ENCODE data around the gene TMEM184B. TPM values are rescaled to one million over a fixed set of nuclear protein-coding genes. Genes with fewer than 3 reads are reported as not detected.

TMEM184B gene
- total RNA-seq, 2 donors from 2014 or later = 55.4 to 57.6 TPM

GRCh38 chr22:38276166-38276565 lies 3.4 kb upstream of the TMEM184B start:
- TF ChIP-seq, protein P1, sequence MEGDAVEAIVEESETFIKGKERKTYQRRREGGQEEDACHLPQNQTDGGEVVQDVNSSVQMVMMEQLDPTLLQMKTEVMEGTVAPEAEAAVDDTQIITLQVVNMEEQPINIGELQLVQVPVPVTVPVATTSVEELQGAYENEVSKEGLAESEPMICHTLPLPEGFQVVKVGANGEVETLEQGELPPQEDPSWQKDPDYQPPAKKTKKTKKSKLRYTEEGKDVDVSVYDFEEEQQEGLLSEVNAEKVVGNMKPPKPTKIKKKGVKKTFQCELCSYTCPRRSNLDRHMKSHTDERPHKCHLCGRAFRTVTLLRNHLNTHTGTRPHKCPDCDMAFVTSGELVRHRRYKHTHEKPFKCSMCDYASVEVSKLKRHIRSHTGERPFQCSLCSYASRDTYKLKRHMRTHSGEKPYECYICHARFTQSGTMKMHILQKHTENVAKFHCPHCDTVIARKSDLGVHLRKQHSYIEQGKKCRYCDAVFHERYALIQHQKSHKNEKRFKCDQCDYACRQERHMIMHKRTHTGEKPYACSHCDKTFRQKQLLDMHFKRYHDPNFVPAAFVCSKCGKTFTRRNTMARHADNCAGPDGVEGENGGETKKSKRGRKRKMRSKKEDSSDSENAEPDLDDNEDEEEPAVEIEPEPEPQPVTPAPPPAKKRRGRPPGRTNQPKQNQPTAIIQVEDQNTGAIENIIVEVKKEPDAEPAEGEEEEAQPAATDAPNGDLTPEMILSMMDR (conservative IDR thresholded peaks at IDR 0.05) = no peak
- H3K9me3 ChIP-seq (ENCODE audit: control insufficient read depth, low read length) = no peaks in the 10 kb centered on the region
- no peak overlapping the region for H3K27ac ChIP-seq (ENCODE audit: low read depth, low read length)
- no peak overlapping the region for H3K4me3 ChIP-seq (ENCODE audit: low read length)
- no peaks in the 10 kb centered on the region for H3K36me3 ChIP-seq (ENCODE audit: control insufficient read depth, insufficient read depth, low read length)
- Mint-ChIP-seq H3K27me3 (ENCODE audit: insufficient read depth) (peaks cover 3% of the 10 kb centered on the region), H3K4me3 (no peak overlapping the region), H3K27ac (no peak overlapping the region), H3K9me3 (no peaks in the 10 kb centered on the region), H3K4me1 (peaks cover 24% of the 10 kb centered on the region), H3K36me3 (ENCODE audit: low read depth) (no peaks in the 10 kb centered on the region)
- no peak overlapping the region for H3K9ac ChIP-seq (ENCODE audit: extremely low read depth, low read length, poor library complexity, severe bottlenecking)
- no peaks in the 10 kb centered on the region for H3K27me3 ChIP-seq (ENCODE audit: control insufficient read depth, insufficient read depth, low read length, poor library complexity, severe bottlenecking)
- H3K4me1 ChIP-seq (ENCODE audit: control insufficient read depth, insufficient read depth, low read length) = peaks cover 3% of the 10 kb centered on the region
- no peak for DNase-seq
- WGBS, 2 experiments (ENCODE audit: insufficient coverage in 1 of 2, insufficient read length in 1 of 2) = 92 to 96% methylated on average over 2 of the region's 2 CpGs

DNA sequence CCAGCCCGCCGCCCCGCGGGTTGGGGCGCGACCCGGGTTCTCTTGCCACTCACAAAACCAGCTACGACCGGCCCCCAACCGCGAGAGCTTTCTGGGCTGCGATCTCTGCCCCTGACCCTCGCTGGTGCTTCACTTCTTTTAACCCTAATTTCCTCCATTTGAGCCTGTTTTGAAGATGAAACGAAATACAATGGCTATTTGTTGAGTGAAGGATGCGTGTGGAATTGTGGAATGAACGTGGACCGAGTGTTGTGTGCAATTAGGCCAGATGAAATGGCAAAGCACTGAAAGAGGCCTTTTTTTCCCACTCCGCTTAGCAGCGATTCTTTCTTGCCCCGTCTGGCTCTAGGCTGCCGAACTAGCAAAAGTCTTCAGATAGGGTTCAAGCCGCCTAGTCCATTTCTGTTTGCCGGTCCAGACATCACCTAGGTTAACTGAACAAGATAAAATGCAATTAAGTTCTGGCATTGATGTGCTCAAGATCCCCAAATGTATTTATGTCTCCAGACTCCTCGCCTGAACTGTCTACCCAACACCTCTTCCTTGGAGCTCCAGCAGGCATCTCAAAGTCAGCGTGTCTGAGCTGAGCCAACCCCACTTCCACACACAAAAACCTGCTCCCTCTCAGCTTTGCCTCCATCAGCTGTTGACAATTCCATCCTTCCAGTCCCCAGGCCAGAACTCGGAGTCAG lies 471 bp upstream of the TMEM184B start:
- H3K4me3 Mint-ChIP-seq = peak overlapping the region; percentile 83
- peak overlapping the region; percentile 75 for H3K27ac ChIP-seq (ENCODE audit: low read depth, low read length)

DNA sequence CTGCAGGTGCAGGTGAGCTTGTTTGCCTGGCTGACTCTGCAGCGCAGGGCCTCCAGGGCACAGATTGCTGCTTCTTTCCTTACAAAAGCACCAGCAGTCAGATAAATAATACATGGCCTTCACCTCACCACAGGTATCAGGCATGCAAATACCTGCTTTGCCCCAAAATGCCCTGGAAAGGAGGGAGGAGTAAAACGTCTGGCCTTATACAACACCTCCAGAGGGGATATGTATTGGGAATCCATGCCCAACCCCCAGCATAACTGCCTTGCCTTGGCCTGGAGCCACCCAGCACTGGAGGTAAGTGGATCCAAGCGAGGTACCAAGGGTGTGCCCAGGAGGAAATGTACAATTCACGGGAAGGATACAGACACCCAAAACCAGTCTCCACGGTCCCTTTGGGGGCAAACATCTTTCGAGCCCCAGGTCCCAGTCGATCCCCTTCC lies 860 bp downstream of the TMEM184B start:
- Histone ChIP-seq H3K9ac (ENCODE audit: extremely low read depth, low read length, poor library complexity, severe bottlenecking) (peak overlapping the region; percentile 62), H3K4me1 (ENCODE audit: control insufficient read depth, insufficient read depth, low read length) (peaks cover 3% of the 10 kb centered on the region), H3K4me3 (ENCODE audit: low read length) (peak overlapping the region; percentile 88), H3K27ac (ENCODE audit: low read depth, low read length) (no peak overlapping the region), H3K9me3 (ENCODE audit: control insufficient read depth, low read length) (no peaks in the 10 kb centered on the region), H3K27me3 (ENCODE audit: control insufficient read depth, insufficient read depth, low read length, poor library complexity, severe bottlenecking) (no peaks in the 10 kb centered on the region), H3K36me3 (ENCODE audit: control insufficient read depth, insufficient read depth, low read length) (peaks cover 5% of the 10 kb centered on the region)
- H3K27me3 Mint-ChIP-seq (ENCODE audit: insufficient read depth) = peaks cover 3% of the 10 kb centered on the region
- peaks cover 4% of the 10 kb centered on the region for H3K36me3 Mint-ChIP-seq (ENCODE audit: low read depth)
- peak; percentile 76 for DNase-seq
- peak overlapping the region; percentile 77 for H3K27ac Mint-ChIP-seq
- no peaks in the 10 kb centered on the region for H3K9me3 Mint-ChIP-seq
- TF ChIP-seq, protein P1 (conservative IDR thresholded peaks at IDR 0.05) = no peak
- WGBS, 2 experiments (ENCODE audit: insufficient coverage in 1 of 2, insufficient read length in 1 of 2) = 0 to 8% methylated on average over 1 to 7 of the region's 7 CpGs
- H3K4me1 Mint-ChIP-seq = peaks cover 24% of the 10 kb centered on the region
- peak overlapping the region; percentile 83 for H3K4me3 Mint-ChIP-seq

More for the DNA sequence above, 471 bp upstream of the TMEM184B start:
- TF ChIP-seq, protein P1 (conservative IDR thresholded peaks at IDR 0.05) = no peak
- H3K27ac Mint-ChIP-seq = peak overlapping the region; percentile 91
- peak overlapping the region; percentile 76 for H3K4me3 ChIP-seq (ENCODE audit: low read length)
- H3K36me3 ChIP-seq (ENCODE audit: control insufficient read depth, insufficient read depth, low read length) = peaks cover 5% of the 10 kb centered on the region
- no peaks in the 10 kb centered on the region for H3K9me3 Mint-ChIP-seq
- WGBS, 2 experiments (ENCODE audit: insufficient coverage in 1 of 2, insufficient read length in 1 of 2) = 27 to 32% methylated on average over 25 to 26 of the region's 26 CpGs
- peaks cover 24% of the 10 kb centered on the region for H3K4me1 Mint-ChIP-seq
- H3K27me3 Mint-ChIP-seq (ENCODE audit: insufficient read depth) = peaks cover 3% of the 10 kb centered on the region
- H3K36me3 Mint-ChIP-seq (ENCODE audit: low read depth) = peaks cover 4% of the 10 kb centered on the region
- no peaks in the 10 kb centered on the region for H3K27me3 ChIP-seq (ENCODE audit: control insufficient read depth, insufficient read depth, low read length, poor library complexity, severe bottlenecking)
- H3K9me3 ChIP-seq (ENCODE audit: control insufficient read depth, low read length) = no peaks in the 10 kb centered on the region
- no peak for DNase-seq
- H3K9ac ChIP-seq (ENCODE audit: extremely low read depth, low read length, poor library complexity, severe bottlenecking) = peak overlapping the region; percentile 38
- H3K4me1 ChIP-seq (ENCODE audit: control insufficient read depth, insufficient read depth, low read length) = peaks cover 3% of the 10 kb centered on the region
